Measurements from ENCODE around the gene U2AF1L4. TPM values are rescaled to one million over a fixed set of nuclear protein-coding genes. Genes with fewer than 3 reads are reported as not detected.
A peak's percentile ranks its signal among the peaks of the same experiment; 100 is the strongest.
"Not testable (repeated sequence)": the region's sequence is repeated elsewhere in the genome, so short reads cannot be mapped to it uniquely, and the experiment has no call there.

Gene U2AF1L4
- total RNA-seq, 1 donor from 2014 or later = 9.7 TPM

DNA sequence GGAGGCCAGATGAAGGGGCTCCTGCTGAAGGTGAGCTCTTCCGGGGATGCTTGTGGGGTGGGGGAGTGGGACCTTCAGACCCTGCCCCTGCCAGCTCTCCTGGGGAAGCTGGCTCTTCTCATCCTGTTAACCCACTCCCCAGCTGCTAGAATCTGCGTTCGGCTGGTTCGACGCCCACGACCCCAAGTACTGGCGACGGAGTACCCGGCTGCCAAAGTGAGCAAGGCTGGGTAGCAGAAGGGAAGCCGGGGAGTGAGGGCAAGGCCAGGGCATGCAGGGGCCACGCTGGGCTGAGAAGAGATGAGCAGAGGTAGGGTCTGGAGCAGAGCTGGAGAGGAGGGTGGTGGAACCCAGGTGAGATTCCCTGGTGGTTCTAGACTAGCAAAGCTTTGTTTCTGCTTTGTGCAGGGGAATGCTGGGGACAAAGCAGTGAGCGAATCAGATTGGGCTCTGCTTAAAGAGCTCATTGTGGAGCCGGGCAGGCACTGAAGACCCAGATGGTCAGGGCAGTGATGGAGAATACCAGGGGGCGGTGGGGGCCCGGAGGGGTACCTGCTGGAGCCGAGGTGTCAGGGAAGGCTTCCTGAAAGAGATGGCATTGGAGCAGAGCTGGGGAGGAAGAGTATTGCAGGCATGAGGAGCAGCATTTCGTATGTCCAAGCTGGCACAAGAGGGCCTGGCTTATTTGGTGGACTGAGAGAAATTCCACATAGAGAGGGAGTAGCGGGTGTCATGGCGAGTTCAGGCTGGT, 17.1 kb downstream of the U2AF1L4 start:
- DNase-seq (ENCODE audit: low read depth) = no peak

DNA sequence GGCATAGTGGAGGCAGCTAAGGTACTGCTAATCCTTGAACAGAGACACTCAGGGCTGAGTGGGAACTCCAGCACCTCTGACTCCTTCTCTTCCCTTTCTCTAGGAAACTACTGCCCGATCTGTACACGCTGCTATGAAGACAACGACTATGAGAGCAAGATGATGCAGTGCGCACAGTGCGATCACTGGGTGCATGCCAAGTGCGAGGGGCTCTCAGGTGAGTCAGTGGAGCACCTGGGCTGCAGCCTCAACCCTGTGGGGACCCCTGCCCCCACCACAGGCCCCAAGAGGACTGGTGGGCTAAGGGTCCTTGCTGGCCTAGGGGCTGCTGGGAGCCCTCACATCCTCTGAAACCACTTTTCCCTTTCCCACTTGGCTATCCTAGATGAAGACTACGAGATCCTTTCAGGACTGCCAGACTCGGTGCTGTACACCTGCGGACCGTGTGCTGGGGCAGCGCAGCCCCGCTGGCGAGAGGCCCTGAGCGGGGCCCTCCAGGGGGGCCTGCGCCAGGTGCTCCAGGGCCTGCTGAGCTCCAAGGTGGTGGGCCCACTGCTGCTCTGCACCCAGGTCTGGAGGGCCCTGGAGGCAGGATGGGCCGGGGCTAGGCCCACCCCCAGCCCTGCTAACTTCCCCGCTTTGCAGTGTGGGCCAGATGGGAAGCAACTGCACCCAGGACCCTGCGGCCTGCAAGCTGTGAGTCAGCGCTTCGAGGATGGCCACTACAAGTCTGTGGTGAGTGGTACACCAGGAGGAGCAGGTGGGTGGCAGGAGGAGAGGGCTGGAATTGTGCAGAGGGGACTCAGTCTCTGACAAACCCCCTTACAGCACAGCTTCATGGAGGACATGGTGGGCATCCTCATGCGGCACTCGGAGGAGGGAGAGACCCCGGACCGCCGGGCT, 17.9 kb downstream of the U2AF1L4 start:
- peak; percentile 62 for DNase-seq (ENCODE audit: low read depth)

DNA sequence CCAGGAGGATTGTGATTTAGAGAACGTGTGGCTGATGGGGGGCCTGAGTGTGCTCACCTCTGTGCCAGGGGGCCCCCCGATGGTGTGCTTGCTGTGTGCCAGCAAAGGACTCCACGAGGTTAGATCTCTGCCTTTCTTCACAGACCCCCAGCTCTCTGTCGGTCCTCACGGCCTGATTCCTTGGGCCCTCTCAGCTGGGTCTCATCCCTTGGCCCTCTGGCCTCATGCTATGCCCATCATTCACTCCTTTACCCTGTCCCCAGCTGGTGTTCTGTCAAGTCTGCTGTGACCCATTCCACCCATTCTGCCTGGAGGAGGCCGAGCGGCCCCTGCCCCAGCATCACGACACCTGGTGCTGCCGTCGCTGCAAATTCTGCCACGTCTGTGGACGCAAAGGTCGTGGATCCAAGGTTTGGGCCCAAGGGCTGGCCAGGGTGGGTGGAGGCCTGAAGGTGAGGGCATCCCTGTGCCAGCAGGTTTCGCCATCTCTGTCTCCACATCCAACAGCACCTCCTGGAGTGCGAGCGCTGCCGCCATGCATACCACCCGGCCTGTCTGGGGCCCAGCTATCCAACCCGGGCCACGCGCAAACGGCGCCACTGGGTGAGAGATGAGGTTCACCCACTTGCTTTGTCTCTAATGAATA, 19.9 kb downstream of the U2AF1L4 start:
- DNase-seq (ENCODE audit: low read depth) = no peak

- no peak for DNase-seq (ENCODE audit: low read depth)
These were observed 20.7 kb downstream of the U2AF1L4 start for GRCh38 chr19:35724560-35724959.

GRCh38 chr19:35724132-35724531, 21.1 kb downstream of the U2AF1L4 start:
- not testable (repeated sequence) for DNase-seq (ENCODE audit: low read depth)

DNA sequence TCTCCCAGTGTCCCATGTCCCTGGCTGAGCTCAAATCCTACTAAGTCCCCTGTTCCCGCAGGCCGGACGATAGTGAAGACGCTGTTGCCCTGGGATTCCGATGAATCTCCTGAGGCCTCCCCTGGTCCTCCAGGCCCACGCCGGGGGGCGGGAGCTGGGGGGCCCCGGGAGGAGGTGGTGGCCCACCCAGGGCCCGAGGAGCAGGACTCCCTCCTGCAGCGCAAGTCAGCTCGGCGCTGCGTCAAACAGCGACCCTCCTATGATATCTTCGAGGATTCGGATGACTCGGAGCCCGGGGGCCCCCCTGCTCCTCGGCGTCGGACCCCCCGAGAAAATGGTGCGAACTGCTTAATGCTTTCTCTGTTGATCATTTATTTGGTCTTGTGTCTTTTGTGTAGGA, 21.5 kb downstream of the U2AF1L4 start:
- DNase-seq (ENCODE audit: low read depth) = no peak

- no peak for DNase-seq (ENCODE audit: low read depth)
These were observed 22.3 kb downstream of the U2AF1L4 start for GRCh38 chr19:35722897-35723296.

- DNase-seq (ENCODE audit: low read depth) = no peak
These were observed 22.8 kb downstream of the U2AF1L4 start for GRCh38 chr19:35722461-35722860.

- DNase-seq (ENCODE audit: low read depth) = no peak
These were observed 23.8 kb downstream of the U2AF1L4 start for GRCh38 chr19:35721374-35721773.

DNA sequence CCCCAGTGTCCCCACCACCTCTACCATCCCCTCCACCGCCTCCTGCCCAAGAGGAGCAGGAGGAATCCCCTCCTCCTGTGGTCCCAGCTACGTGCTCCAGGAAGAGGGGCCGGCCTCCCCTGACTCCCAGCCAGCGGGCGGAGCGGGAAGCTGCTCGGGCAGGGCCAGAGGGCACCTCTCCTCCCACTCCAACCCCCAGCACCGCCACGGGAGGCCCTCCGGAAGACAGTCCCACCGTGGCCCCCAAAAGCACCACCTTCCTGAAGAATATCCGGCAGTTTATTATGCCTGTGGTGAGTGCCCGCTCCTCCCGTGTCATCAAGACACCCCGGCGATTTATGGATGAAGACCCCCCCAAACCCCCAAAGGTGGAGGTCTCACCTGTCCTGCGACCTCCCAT, 24.6 kb downstream of the U2AF1L4 start:
- no peak for DNase-seq (ENCODE audit: low read depth)

- DNase-seq (ENCODE audit: low read depth) = no peak
These were observed 25.1 kb downstream of the U2AF1L4 start for GRCh38 chr19:35720163-35720524.

- DNase-seq (ENCODE audit: low read depth) = no peak
These were observed 25.6 kb downstream of the U2AF1L4 start for GRCh38 chr19:35719402-35720162.

GRCh38 chr19:35718345-35719041, 26.7 kb downstream of the U2AF1L4 start:
- DNase-seq (ENCODE audit: low read depth) = peak; percentile 46

DNA sequence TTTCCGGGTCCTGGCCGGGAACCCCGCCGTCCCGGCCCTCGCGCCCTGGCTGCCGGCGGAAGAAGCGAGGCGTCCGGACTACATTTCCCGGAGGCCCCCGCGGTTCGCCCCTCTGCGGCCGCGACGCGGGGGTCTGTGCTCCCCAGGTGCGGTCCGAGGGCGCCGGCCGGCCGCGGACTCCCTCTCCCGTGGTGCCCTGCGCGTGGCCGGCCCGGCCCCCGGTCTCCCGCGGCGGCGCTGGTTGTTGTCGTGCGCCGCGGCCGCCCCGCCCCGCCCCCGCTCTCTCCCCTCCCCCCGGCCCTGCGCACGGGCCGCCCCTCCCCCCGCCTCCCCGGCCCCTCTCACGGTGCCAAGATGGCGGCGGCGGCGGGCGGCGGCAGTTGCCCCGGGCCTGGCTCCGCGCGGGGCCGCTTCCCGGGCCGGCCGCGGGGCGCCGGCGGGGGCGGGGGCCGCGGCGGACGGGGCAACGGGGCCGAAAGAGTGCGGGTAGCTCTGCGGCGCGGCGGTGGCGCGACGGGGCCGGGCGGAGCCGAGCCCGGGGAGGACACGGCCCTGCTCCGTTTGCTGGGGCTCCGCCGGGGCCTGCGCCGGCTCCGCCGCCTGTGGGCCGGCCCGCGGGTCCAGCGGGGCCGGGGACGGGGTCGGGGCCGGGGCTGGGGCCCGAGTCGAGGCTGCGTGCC, 27.4 kb downstream of the U2AF1L4 start, which contains the start of gene KMT2B:
TSS of gene KMT2B (plus strand) at position 339 of the 680 bp plus-strand sequence. CDS start at position 355, 16 bp downstream.
- peak; percentile 96 for DNase-seq (ENCODE audit: low read depth)

GRCh38 chr19:35716801-35717664, 28.2 kb downstream of the U2AF1L4 start:
- DNase-seq (ENCODE audit: low read depth) = peak; percentile 90

- no peak for DNase-seq (ENCODE audit: low read depth)
These were observed 29.0 kb downstream of the U2AF1L4 start for GRCh38 chr19:35715981-35716800.

- DNase-seq (ENCODE audit: low read depth) = no peak
These were observed 29.8 kb downstream of the U2AF1L4 start for GRCh38 chr19:35715355-35715809.
